HepG2 (cell line): ENCODE results near the gene TGDS.

ENCODE experiments used
- KDM5A ChIP-seq: fragments of 200-600 bp; sonication (generic); IDR thresholded peaks from 2 replicates; pipeline ENCODE4 v1.7.0; 2018; ENCODE audit warnings: antibody characterized with exemption, mild to moderate bottlenecking, low read length, borderline replicate concordance
- NFRKB ChIP-seq: fragments of 450-650 bp; IDR thresholded peaks from 2 replicates; pipeline ENCODE4 v1.6.1; 2017
- TF ChIP-seq, protein P1 (sequence below): sonication (generic); formaldehyde crosslinking; IDR thresholded peaks from 2 replicates; pipeline ENCODE4 v1.5.0; 2020; ENCODE audit warnings: mild to moderate bottlenecking, missing genetic modification reagents, moderate library complexity
- TF ChIP-seq, protein P2 (sequence below): sonication (generic); formaldehyde crosslinking; IDR thresholded peaks from 2 replicates; pipeline ENCODE4 v1.4.0; 2020; ENCODE audit warnings: missing genetic modification reagents, borderline replicate concordance

DNA sequence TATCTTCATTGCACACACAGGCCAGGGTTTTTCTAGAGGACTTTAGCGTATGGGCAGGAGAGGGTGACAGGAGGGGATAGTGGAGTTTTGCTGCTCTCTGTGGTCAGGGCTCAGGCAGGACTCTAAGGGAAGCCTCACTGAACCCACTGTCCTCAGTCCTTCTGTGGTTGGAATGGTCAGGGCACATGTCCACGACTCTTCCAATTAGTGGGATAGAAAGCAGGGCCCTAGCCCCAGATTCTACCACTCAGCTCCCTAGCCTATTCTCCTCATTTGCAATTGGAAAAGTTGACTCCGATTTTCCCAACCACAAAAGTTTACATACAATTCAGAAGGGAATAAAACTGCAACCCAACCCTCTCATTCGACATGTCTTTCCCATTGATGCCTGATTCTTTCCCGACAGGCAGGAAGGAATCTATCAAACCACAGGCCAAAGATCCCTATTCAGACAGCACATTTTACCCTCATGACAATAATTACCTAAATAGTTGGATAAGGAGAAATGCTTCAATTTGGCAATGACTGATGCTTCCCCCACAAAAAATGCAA, 38.2 kb downstream of the TGDS start:
- TF ChIP-seq, protein P1, sequence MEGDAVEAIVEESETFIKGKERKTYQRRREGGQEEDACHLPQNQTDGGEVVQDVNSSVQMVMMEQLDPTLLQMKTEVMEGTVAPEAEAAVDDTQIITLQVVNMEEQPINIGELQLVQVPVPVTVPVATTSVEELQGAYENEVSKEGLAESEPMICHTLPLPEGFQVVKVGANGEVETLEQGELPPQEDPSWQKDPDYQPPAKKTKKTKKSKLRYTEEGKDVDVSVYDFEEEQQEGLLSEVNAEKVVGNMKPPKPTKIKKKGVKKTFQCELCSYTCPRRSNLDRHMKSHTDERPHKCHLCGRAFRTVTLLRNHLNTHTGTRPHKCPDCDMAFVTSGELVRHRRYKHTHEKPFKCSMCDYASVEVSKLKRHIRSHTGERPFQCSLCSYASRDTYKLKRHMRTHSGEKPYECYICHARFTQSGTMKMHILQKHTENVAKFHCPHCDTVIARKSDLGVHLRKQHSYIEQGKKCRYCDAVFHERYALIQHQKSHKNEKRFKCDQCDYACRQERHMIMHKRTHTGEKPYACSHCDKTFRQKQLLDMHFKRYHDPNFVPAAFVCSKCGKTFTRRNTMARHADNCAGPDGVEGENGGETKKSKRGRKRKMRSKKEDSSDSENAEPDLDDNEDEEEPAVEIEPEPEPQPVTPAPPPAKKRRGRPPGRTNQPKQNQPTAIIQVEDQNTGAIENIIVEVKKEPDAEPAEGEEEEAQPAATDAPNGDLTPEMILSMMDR (CRISPR knock-in tag): no peak
- TF ChIP-seq, protein P2, sequence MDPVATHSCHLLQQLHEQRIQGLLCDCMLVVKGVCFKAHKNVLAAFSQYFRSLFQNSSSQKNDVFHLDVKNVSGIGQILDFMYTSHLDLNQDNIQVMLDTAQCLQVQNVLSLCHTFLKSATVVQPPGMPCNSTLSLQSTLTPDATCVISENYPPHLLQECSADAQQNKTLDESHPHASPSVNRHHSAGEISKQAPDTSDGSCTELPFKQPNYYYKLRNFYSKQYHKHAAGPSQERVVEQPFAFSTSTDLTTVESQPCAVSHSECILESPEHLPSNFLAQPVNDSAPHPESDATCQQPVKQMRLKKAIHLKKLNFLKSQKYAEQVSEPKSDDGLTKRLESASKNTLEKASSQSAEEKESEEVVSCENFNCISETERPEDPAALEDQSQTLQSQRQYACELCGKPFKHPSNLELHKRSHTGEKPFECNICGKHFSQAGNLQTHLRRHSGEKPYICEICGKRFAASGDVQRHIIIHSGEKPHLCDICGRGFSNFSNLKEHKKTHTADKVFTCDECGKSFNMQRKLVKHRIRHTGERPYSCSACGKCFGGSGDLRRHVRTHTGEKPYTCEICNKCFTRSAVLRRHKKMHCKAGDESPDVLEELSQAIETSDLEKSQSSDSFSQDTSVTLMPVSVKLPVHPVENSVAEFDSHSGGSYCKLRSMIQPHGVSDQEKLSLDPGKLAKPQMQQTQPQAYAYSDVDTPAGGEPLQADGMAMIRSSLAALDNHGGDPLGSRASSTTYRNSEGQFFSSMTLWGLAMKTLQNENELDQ (CRISPR knock-in tag): no peak
- TF ChIP-seq KDM5A (no peak), NFRKB (no peak)
